Prostate gland (tissue), 2 donors: Measurements from ENCODE around the gene CR2.

Experiments
- CTCF ChIP-seq, 4 experiments: fragments of 200-600 bp in 2 of 4; fragments of 450-650 bp in 2 of 4; sonication (generic) in 2 of 4; IDR thresholded peaks; 1 replicate in 3 of 4; 2 replicates in 1 of 4; pipeline ENCODE4 v1.5.1; 2016 to 2019; ENCODE audit warnings: antibody characterized with exemption in 4 of 4, mild to moderate bottlenecking in 2 of 4, moderate library complexity in 2 of 4
- POLR2A ChIP-seq: fragments of 450-650 bp; IDR thresholded peaks from one replicate; pipeline ENCODE4 v1.6.1; 2016; ENCODE audit warnings: antibody characterized with exemption, mild to moderate bottlenecking

DNA sequence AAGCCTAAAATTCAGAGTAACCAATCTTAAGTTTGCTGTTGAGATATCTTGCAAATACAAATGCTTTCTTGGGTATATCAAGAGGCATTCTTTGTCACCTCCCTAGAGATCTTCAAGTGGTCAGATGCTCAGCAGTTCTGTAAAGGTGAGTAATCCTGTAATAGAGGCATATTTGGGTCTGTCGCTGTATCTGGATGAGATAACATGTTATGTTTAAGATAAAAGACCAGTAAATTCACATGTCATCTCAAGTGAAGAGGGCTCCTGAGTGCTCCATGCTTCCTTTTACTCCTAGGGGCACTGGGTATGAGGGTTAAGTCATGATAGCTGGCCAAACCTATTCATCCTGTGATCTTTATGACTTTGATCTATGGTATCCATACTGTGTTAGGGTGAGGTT, 7.5 kb downstream of the CR2 start:
- TF ChIP-seq POLR2A (no peak), CTCF (IDR thresholded peaks at IDR 0.05) (no peak)
